T47D (cell line): ENCODE data around the gene FRMD4B.
A peak's percentile ranks its signal among the peaks of the same experiment; 100 is the strongest.
"Not testable (repeated sequence)": the region's sequence is repeated elsewhere in the genome, so short reads cannot be mapped to it uniquely, and the experiment has no call there.

Experiments
- DNase-seq, 2 experiments: peaks; one replicate each; pipeline versions ENCODE4 v3.0.0 to v3.0.0-alpha.2; 2011 to 2012; ENCODE audit warnings: low read depth in 1 of 2, low spot score in 1 of 2
- JUND ChIP-seq: IDR thresholded peaks from 2 replicates; pipeline ENCODE4 v1.6.1; 2012; ENCODE audit warnings: low read depth
- in situ Hi-C: cut with HindIII; loops from 2 replicates; pipeline ENCODE4 v1.10.0; 2016; ENCODE audit warnings: low sequenced_read_pairs, low pct_unique_long_range_greater_than_20kb

Gene FRMD4B

GRCh38 chr3:69342074-69342473 is 43.8 kb downstream of the FRMD4B start:
- no peak for DNase-seq
- no peak for TF ChIP-seq JUND
- in situ Hi-C loops, result no loop called here

GRCh38 chr3:69339760-69340159 is 46.1 kb downstream of the FRMD4B start:
- in situ Hi-C loops, result no loop called here
- DNase-seq, result no peak
- TF ChIP-seq JUND, result no peak

GRCh38 chr3:69338911-69339310 is 47.0 kb downstream of the FRMD4B start:
- TF ChIP-seq JUND, result no peak
- in situ Hi-C loops, result no loop called here
- no peak for DNase-seq

- in situ Hi-C loops, result no loop called here
- no peak for DNase-seq
- no peak for TF ChIP-seq JUND
These were observed 53.0 kb downstream of the FRMD4B start for GRCh38 chr3:69332934-69333333.

- no peak for DNase-seq
These were observed 54.9 kb downstream of the FRMD4B start for GRCh38 chr3:69330891-69331400.

GRCh38 chr3:69329892-69330291 is 56.0 kb downstream of the FRMD4B start:
- no peak for DNase-seq
- no peak for TF ChIP-seq JUND
- in situ Hi-C loops, result no loop called here

More at GRCh38 chr3:69330891-69331400, 54.9 kb downstream of the FRMD4B start:
- in situ Hi-C loops, result no loop called here
- TF ChIP-seq JUND, result no peak

- no peak for TF ChIP-seq JUND
- in situ Hi-C loops, result no loop called here
- DNase-seq, result no peak
These were observed 57.0 kb downstream of the FRMD4B start for GRCh38 chr3:69328963-69329302.

- DNase-seq, result no peak
- TF ChIP-seq JUND, result no peak
- in situ Hi-C loops, result no loop called here
These were observed 57.6 kb downstream of the FRMD4B start for GRCh38 chr3:69328103-69328962.

- DNase-seq, result no peak
- in situ Hi-C loops, result no loop called here
- no peak for TF ChIP-seq JUND
These were observed 59.0 kb downstream of the FRMD4B start for GRCh38 chr3:69326855-69327300.

- no peak for DNase-seq
- TF ChIP-seq JUND, result no peak
- in situ Hi-C loops, result no loop called here
These were observed 60.7 kb downstream of the FRMD4B start for GRCh38 chr3:69325151-69325550.

- TF ChIP-seq JUND, result no peak
- in situ Hi-C loops, result no loop called here
- peak in 1 of 2 experiments; percentile 52 for DNase-seq
These were observed 61.4 kb downstream of the FRMD4B start for GRCh38 chr3:69324362-69325025.

- in situ Hi-C loops, result no loop called here
- DNase-seq, result no peak
These were observed 61.9 kb downstream of the FRMD4B start for GRCh38 chr3:69323941-69324340.

GRCh38 chr3:69322512-69322911 is 63.4 kb downstream of the FRMD4B start:
- DNase-seq, in situ Hi-C loops: not testable (repeated sequence)

More at GRCh38 chr3:69323941-69324340, 61.9 kb downstream of the FRMD4B start:
- no peak for TF ChIP-seq JUND
